Breast epithelium (tissue), 3 donors: ENCODE measurements around the gene MLLT6.

ENCODE experiments used
- CTCF ChIP-seq, 3 donors: fragments of 450-650 bp; IDR thresholded peaks; one replicate each; pipeline ENCODE4 v1.5.1; 2016 to 2017; ENCODE audit warnings: antibody characterized with exemption in 3 of 3, mild to moderate bottlenecking in 3 of 3, moderate library complexity in 3 of 3
- POLR2A ChIP-seq: fragments of 450-650 bp; IDR thresholded peaks from one replicate; pipeline ENCODE4 v1.6.1; 2016; ENCODE audit warnings: antibody characterized with exemption, mild to moderate bottlenecking, moderate library complexity

DNA sequence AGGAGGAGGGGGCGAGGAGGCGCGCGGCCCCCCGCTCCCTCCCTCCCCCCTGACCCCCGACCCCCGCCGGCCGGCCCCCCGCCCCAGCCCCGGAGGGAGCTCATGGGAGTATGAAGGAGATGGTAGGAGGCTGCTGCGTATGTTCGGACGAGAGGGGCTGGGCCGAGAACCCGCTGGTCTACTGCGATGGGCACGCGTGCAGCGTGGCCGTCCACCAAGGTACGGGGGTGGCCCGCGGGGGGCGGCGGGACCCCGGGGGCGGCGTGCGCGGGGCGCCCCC lies 390 bp downstream of the MLLT6 start:
- TF ChIP-seq POLR2A (no peak), CTCF (IDR thresholded peaks at IDR 0.05) (no peak)
